ENCODE results near the gene C17orf75.

- TF ChIP-seq POLR2AphosphoS5 (IDR thresholded peaks at IDR 0.05), result no peak
- no peak for TF ChIP-seq CTCF (IDR thresholded peaks at IDR 0.05)
These were observed 56.0 kb downstream of the C17orf75 start for GRCh38 chr17:32285746-32286517.
